Naive B cell (primary cell): ENCODE measurements around the gene ASCL4. TPM values are rescaled to one million over a fixed set of nuclear protein-coding genes. Genes with fewer than 3 reads are reported as not detected.

ENCODE experiments used
- ATAC-seq, 2 donors: fragments of 150-1000 bp; cut with Tn5 transposase; 2 replicates each; pipeline ENCODE4 v1.10.0; 2021; ENCODE audit warnings: low read depth in 2 of 2, mild to moderate bottlenecking in 2 of 2, moderate library complexity in 2 of 2
- DNase-seq: peaks from one replicate; pipeline ENCODE4 v3.0.0; 2022
- H3K27ac Mint-ChIP-seq, 6 donors: one replicate each; pipeline ENCODE4 v1.8.0; 2020 to 2022; ENCODE audit warnings: mild to moderate bottlenecking in 6 of 6, mixed read lengths in 6 of 6, moderate library complexity in 5 of 6, inconsistent platforms in 2 of 6
- H3K27me3 Mint-ChIP-seq, 3 donors: one replicate each; pipeline ENCODE4 v1.8.0; 2021 to 2022; ENCODE audit warnings: mixed read lengths in 3 of 3, mild to moderate bottlenecking in 1 of 3
- H3K36me3 Mint-ChIP-seq, 2 donors: one replicate each; pipeline ENCODE4 v1.8.0; 2020 to 2022; ENCODE audit warnings: mixed read lengths in 2 of 2, inconsistent platforms in 1 of 2, mild to moderate bottlenecking in 1 of 2
- H3K4me1 Mint-ChIP-seq, 3 donors: one replicate each; pipeline ENCODE4 v1.8.0; 2020 to 2022; ENCODE audit warnings: mixed read lengths in 3 of 3, inconsistent platforms in 1 of 3, mild to moderate bottlenecking in 1 of 3, moderate library complexity in 1 of 3
- H3K4me3 Mint-ChIP-seq, 8 donors: one replicate each; pipeline ENCODE4 v1.8.0; 2020 to 2022; ENCODE audit warnings: mild to moderate bottlenecking in 8 of 8, mixed read lengths in 8 of 8, moderate library complexity in 8 of 8, inconsistent platforms in 2 of 8
- H3K9me3 Mint-ChIP-seq, 7 donors: one replicate each; pipeline ENCODE4 v1.8.0; 2020 to 2022; ENCODE audit warnings: mixed read lengths in 7 of 7, mild to moderate bottlenecking in 5 of 7, inconsistent platforms in 2 of 7, moderate library complexity in 1 of 7
- polyA plus RNA-seq, 6 donors: library from polyadenylated mRNA; unstranded; fragments of 300-500 nt; fragmentation: Illumina TruSeq; gene quantifications; one replicate each; pipeline ENCODE4 v1.2.3, GENCODE V29; 2021; ENCODE audit warnings: low read depth in 6 of 6

ASCL4 gene
- polyA plus RNA-seq, 6 donors from 2014 or later: not detected

- Mint-ChIP-seq H3K27me3 (no peaks in the 10 kb centered on the region), H3K4me3 (peak within 1 kb of the TSS; percentile 85 to 94 (median 90)), H3K36me3 (peaks cover 0 to 8% of the 10 kb centered on the region in 2 donors), H3K9me3 (no peaks in the 10 kb centered on the region), H3K4me1 (peaks cover 17 to 33% (median 31%) of the 10 kb centered on the region in 3 donors), H3K27ac (peak within 1 kb of the TSS; percentile 95 to 99 (median 98))
- ATAC-seq (peak; percentile 87 to 89), DNase-seq (peak; percentile 94)
Observed at GRCh38 chr12:107760809-107761501, 13.5 kb upstream of the ASCL4 start, which contains the start of gene PRDM4. Gene PRDM4 (minus strand): TSS chr12:107761137. CDS start chr12:107760515, 622 bp downstream.

DNA sequence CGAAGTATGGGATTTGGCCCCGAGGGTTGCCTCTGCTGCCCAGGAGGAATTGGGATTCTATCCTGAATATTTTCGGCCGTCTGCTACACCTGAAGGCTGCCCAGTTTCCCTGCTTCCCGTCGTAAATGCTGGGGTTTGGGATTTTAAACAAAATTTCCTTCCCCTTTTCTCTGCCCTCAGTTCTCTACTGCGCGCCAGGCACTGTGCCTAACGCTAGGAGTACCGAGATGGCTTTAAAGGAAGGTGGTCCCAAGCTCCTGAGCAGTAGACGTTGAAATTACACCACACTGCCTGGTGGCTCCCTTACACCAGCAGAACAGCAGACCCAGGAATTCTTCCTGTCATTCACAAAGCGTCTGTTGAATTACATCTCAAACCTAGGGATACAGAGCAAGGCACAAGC is 13.0 kb upstream of the ASCL4 start:
- H3K4me1 Mint-ChIP-seq: peaks cover 17 to 33% (median 28%) of the 10 kb centered on the region in 3 donors

GRCh38 chr12:107762874-107763273 is 11.6 kb upstream of the ASCL4 start:
- Mint-ChIP-seq H3K36me3 (no peaks in the 10 kb centered on the region), H3K9me3 (no peaks in the 10 kb centered on the region), H3K27me3 (no peaks in the 10 kb centered on the region), H3K4me1 (peaks cover 17 to 29% (median 25%) of the 10 kb centered on the region in 3 donors), H3K27ac (peak overlapping the region in 2 of 6 donors; percentile 34 to 80), H3K4me3 (peak overlapping the region in 1 of 8 donors; percentile 87)
- ATAC-seq: no peak
- DNase-seq: no peak

More for the DNA sequence above, 13.0 kb upstream of the ASCL4 start:
- H3K27me3 Mint-ChIP-seq: no peaks in the 10 kb centered on the region
- H3K36me3 Mint-ChIP-seq: peaks cover 0 to 4% of the 10 kb centered on the region in 2 donors
- DNase-seq (no peak), ATAC-seq (peak in 1 of 2 donors; percentile 13)
- H3K4me3 Mint-ChIP-seq: peak overlapping the region; percentile 85 to 94 (median 90)
- peak overlapping the region; percentile 88 to 99 (median 98) for H3K27ac Mint-ChIP-seq
- no peaks in the 10 kb centered on the region for H3K9me3 Mint-ChIP-seq

DNA sequence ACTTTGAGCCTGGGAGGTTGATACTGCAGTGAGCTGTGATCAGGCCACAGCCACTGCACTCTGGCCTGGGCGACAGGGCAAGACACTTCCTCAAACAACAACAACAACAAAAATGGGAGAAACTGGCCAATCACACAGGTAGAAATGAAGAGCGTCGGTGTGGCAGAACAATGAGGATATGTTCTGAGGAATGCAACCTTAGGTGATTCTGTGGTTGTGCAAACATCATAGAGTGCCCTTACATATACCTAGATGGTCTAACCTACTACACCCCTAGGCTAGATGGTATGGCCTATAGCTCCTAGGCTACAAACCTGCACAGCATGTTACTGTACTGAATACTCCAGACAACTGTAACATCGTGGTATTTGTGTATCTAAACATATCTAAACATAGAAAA is 9.9 kb upstream of the ASCL4 start:
- Mint-ChIP-seq H3K27me3 (no peaks in the 10 kb centered on the region), H3K4me3 (no peak overlapping the region), H3K36me3 (no peaks in the 10 kb centered on the region), H3K27ac (no peak overlapping the region), H3K4me1 (peaks cover 14 to 15% (median 14%) of the 10 kb centered on the region in 3 donors), H3K9me3 (no peaks in the 10 kb centered on the region)
- DNase-seq (no peak), ATAC-seq (no peak)

DNA sequence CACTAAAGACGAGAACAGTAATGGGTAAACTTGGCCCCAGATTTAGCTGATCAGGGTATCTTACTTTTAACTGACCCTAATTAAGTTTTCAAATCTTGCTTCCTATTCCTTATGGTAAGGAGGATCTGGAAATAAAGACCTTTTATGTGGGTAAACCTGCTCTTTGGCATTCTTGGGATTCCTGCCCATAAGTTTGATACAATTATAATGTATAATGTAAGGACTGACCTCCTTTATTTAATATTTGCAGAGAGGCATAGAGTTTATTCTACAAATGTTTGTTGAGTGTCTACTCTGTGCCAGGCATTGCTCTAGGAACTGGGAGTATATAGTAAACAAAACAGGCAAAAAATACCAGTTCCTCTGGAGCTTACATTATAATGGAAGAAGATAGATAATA is 9.2 kb upstream of the ASCL4 start:
- Mint-ChIP-seq H3K4me3 (no peak overlapping the region), H3K4me1 (peaks cover 7 to 9% (median 9%) of the 10 kb centered on the region in 3 donors), H3K36me3 (no peaks in the 10 kb centered on the region), H3K27ac (no peak overlapping the region), H3K27me3 (peaks cover under 1 to 5% (median 2%) of the 10 kb centered on the region in 3 donors), H3K9me3 (no peaks in the 10 kb centered on the region)
- DNase-seq: no peak
- ATAC-seq: no peak

GRCh38 chr12:107767466-107767865 is 7.0 kb upstream of the ASCL4 start:
- DNase-seq (no peak), ATAC-seq (no peak)
- Mint-ChIP-seq H3K27me3 (peaks cover 7 to 22% (median 8%) of the 10 kb centered on the region in 3 donors), H3K27ac (peak overlapping the region in 2 of 6 donors; percentile 27 to 82), H3K4me3 (no peak overlapping the region), H3K9me3 (no peaks in the 10 kb centered on the region), H3K36me3 (no peaks in the 10 kb centered on the region), H3K4me1 (no peaks in the 10 kb centered on the region)

DNA sequence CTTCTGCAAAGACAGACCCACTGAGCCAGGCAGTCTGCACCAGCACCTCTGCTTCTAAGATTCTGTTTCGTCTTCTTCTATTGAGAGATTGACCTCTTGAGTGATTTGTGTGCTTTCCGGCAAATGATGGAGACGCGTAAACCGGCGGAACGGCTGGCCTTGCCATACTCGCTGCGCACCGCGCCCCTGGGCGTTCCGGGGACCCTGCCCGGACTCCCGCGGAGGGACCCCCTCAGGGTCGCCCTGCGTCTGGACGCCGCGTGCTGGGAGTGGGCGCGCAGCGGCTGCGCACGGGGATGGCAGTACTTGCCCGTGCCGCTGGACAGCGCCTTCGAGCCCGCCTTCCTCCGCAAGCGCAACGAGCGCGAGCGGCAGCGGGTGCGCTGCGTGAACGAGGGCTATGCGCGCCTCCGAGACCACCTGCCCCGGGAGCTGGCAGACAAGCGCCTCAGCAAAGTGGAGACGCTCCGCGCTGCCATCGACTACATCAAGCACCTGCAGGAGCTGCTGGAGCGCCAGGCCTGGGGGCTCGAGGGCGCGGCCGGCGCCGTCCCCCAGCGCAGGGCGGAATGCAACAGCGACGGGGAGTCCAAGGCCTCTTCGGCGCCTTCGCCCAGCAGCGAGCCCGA is 703 bp downstream of the ASCL4 start:
- H3K4me1 Mint-ChIP-seq: peaks cover 13 to 21% (median 15%) of the 10 kb centered on the region in 3 donors
- ATAC-seq: peak; percentile 35 to 39
- peaks cover 48 to 72% (median 60%) of the 10 kb centered on the region in 3 donors for H3K27me3 Mint-ChIP-seq
- DNase-seq: no peak
- no peaks in the 10 kb centered on the region for H3K36me3 Mint-ChIP-seq
- no peaks in the 10 kb centered on the region for H3K9me3 Mint-ChIP-seq
- H3K4me3 Mint-ChIP-seq: peak overlapping the region in 2 of 8 donors; percentile 21 to 37
- no peak overlapping the region for H3K27ac Mint-ChIP-seq

- no peak overlapping the region for H3K27ac Mint-ChIP-seq
- H3K9me3 Mint-ChIP-seq: no peaks in the 10 kb centered on the region
- H3K4me3 Mint-ChIP-seq: no peak overlapping the region
- H3K4me1 Mint-ChIP-seq: peaks cover 16 to 26% (median 20%) of the 10 kb centered on the region in 3 donors
- ATAC-seq (no peak), DNase-seq (no peak)
- H3K27me3 Mint-ChIP-seq: peaks cover 40 to 68% (median 58%) of the 10 kb centered on the region in 3 donors
- H3K36me3 Mint-ChIP-seq: no peaks in the 10 kb centered on the region
Observed at GRCh38 chr12:107776171-107776570, 1.7 kb downstream of the ASCL4 start.

GRCh38 chr12:107778383-107779025 is 4.0 kb downstream of the ASCL4 start:
- Mint-ChIP-seq H3K36me3 (no peaks in the 10 kb centered on the region), H3K9me3 (no peaks in the 10 kb centered on the region), H3K4me1 (peaks cover 16 to 28% (median 20%) of the 10 kb centered on the region in 3 donors), H3K27ac (no peak overlapping the region), H3K27me3 (peaks cover 40 to 54% (median 53%) of the 10 kb centered on the region in 3 donors), H3K4me3 (peak overlapping the region in 2 of 8 donors; percentile 1 to 36)
- DNase-seq (no peak), ATAC-seq (no peak)

- H3K27me3 Mint-ChIP-seq: peaks cover 34 to 52% (median 51%) of the 10 kb centered on the region in 3 donors
- peak overlapping the region in 5 of 6 donors; percentile 7 to 74 (median 24) for H3K27ac Mint-ChIP-seq
- H3K36me3 Mint-ChIP-seq: no peaks in the 10 kb centered on the region
Observed at GRCh38 chr12:107779077-107779831, 4.8 kb downstream of the ASCL4 start.

GRCh38 chr12:107780298-107780697 is 5.8 kb downstream of the ASCL4 start:
- no peak for ATAC-seq
- no peak for DNase-seq
- Mint-ChIP-seq H3K4me3 (peak overlapping the region in 2 of 8 donors; percentile 57 to 64), H3K27ac (peak overlapping the region in 2 of 6 donors; percentile 8 to 55), H3K27me3 (peaks cover 27 to 44% (median 42%) of the 10 kb centered on the region in 3 donors), H3K9me3 (no peaks in the 10 kb centered on the region), H3K36me3 (no peaks in the 10 kb centered on the region), H3K4me1 (peaks cover 16 to 28% (median 20%) of the 10 kb centered on the region in 3 donors)

More at GRCh38 chr12:107779077-107779831, 4.8 kb downstream of the ASCL4 start:
- Mint-ChIP-seq H3K4me1 (peaks cover 16 to 31% (median 20%) of the 10 kb centered on the region in 3 donors), H3K4me3 (peak overlapping the region in 2 of 8 donors; percentile 11 to 76), H3K9me3 (no peaks in the 10 kb centered on the region)
- peak; percentile 60 to 68 for ATAC-seq
- DNase-seq: peak; percentile 18

GRCh38 chr12:107782067-107782466 is 7.6 kb downstream of the ASCL4 start:
- H3K27ac Mint-ChIP-seq: no peak overlapping the region
- H3K9me3 Mint-ChIP-seq: no peaks in the 10 kb centered on the region
- peaks cover 12 to 30% (median 27%) of the 10 kb centered on the region in 3 donors for H3K27me3 Mint-ChIP-seq
- H3K4me3 Mint-ChIP-seq: no peak overlapping the region
- H3K36me3 Mint-ChIP-seq: no peaks in the 10 kb centered on the region
- DNase-seq: no peak
- peaks cover 16 to 28% (median 20%) of the 10 kb centered on the region in 3 donors for H3K4me1 Mint-ChIP-seq
- no peak for ATAC-seq
